ENCODE data around the gene TNS1. TPM values are rescaled to one million over a fixed set of nuclear protein-coding genes. Genes with fewer than 3 reads are reported as not detected.

TNS1 gene
- total RNA-seq, 1 experiment from 2014 or later, result 3.4 TPM

DNA sequence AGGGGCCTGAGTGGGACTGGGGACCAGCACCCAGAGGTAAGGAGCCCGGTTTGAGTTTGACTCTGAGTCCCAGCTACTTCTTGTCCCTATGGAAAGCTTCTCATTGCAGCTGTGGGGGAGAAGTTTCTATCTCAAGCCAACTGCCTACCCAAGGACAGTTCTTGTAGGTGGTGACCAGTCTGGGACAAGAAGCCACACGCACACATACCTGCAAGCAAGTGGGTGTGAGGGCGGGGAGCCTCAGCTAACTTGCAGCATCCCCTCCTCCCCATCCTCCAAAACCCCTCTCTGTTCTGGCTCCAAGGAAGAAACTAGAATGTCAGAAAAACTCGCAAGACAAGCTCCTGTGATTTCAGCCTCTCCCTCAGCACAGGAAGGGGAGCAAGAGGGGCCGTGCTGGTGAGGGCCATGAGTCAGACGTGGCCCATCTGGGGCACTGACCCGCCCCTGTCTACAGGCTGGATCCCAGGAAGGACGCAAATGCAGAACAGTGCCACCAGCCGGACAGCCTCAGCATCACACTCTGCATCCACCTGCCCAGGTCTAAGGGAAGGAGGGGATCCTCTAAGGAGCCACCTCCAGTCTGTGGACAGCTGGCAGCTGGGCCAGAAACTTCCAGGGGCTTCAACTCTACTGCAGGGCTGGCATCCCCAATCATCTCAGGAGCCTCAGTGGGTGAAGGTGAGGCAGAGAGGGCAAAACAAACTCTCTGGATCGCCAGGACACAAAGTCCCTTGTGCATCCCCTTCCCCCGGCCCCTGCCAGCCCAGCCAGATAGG lies 103.4 kb downstream of the TNS1 start:
- WGBS (ENCODE audit: extremely low coverage, insufficient read length, low lambda C conversion rate), result no CpG with 5 or more reads among the region's 11 CpGs
- Histone ChIP-seq H2AFZ (ENCODE audit: low read length) (no peak overlapping the region), H3K56ac (ENCODE audit: insufficient read length, low read depth, low read length) (no peak overlapping the region), H4K5ac (ENCODE audit: insufficient read length, low read depth, low read length) (no peak overlapping the region), H4K20me1 (ENCODE audit: control insufficient read depth, insufficient read depth, insufficient read length) (no peaks in the 10 kb centered on the region), H3K4ac (ENCODE audit: low read depth, low read length) (no peak overlapping the region), H3K27me3 (ENCODE audit: insufficient read depth, low read length) (no peaks in the 10 kb centered on the region), H3K14ac (ENCODE audit: insufficient read depth, low read length) (no peak overlapping the region), H3T11ph (ENCODE audit: low read length) (no peak overlapping the region), H2BK15ac (ENCODE audit: low read depth, low read length) (no peak overlapping the region), H2AK5ac (ENCODE audit: insufficient read length, low read length) (no peak overlapping the region), H2BK120ac (ENCODE audit: low read depth, low read length, poor library complexity, severe bottlenecking) (no peak overlapping the region), H4K8ac (replicated peaks; ENCODE audit: insufficient read length, low read depth, low read length) (no peak overlapping the region), H3K18ac (ENCODE audit: insufficient read length, low read depth, low read length) (no peak overlapping the region), H3K23me2 (ENCODE audit: insufficient read length, low read depth, low read length, poor library complexity, severe bottlenecking) (no peaks in the 10 kb centered on the region), H2BK20ac (ENCODE audit: low read depth, low read length, poor library complexity, severe bottlenecking) (no peak overlapping the region), H3K4me1 (ENCODE audit: insufficient read depth, low read length) (no peaks in the 10 kb centered on the region), H3K23ac (ENCODE audit: insufficient read length, low read depth, low read length) (no peak overlapping the region), H3K79me1 (ENCODE audit: insufficient read depth, low read depth, low read length, poor library complexity, severe bottlenecking) (no peaks in the 10 kb centered on the region), H2BK12ac (ENCODE audit: insufficient read length, low read depth, low read length) (no peak overlapping the region), H3K4me2 (ENCODE audit: insufficient read depth, insufficient read length, low read length) (no peak overlapping the region), H2BK5ac (ENCODE audit: insufficient read length, low read length) (no peak overlapping the region), H3K27ac (ENCODE audit: insufficient read length, low read depth, low read length) (no peak overlapping the region), H3K9ac (ENCODE audit: extremely low read depth, insufficient read length, low read length) (no peak overlapping the region), H3K9me3 (ENCODE audit: control insufficient read depth, low read depth, low read length) (no peaks in the 10 kb centered on the region), H3K79me2 (ENCODE audit: insufficient read depth, low read length) (no peaks in the 10 kb centered on the region), H4K91ac (ENCODE audit: insufficient read length, low read depth, low read length) (no peak overlapping the region)
- H3K4me1 Mint-ChIP-seq, result peaks cover 12 to 32% of the 10 kb centered on the region in 2 experiments
- no peaks in the 10 kb centered on the region for H3K9me3 Mint-ChIP-seq
- TF ChIP-seq, protein P1, sequence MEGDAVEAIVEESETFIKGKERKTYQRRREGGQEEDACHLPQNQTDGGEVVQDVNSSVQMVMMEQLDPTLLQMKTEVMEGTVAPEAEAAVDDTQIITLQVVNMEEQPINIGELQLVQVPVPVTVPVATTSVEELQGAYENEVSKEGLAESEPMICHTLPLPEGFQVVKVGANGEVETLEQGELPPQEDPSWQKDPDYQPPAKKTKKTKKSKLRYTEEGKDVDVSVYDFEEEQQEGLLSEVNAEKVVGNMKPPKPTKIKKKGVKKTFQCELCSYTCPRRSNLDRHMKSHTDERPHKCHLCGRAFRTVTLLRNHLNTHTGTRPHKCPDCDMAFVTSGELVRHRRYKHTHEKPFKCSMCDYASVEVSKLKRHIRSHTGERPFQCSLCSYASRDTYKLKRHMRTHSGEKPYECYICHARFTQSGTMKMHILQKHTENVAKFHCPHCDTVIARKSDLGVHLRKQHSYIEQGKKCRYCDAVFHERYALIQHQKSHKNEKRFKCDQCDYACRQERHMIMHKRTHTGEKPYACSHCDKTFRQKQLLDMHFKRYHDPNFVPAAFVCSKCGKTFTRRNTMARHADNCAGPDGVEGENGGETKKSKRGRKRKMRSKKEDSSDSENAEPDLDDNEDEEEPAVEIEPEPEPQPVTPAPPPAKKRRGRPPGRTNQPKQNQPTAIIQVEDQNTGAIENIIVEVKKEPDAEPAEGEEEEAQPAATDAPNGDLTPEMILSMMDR (conservative IDR thresholded peaks at IDR 0.05), result peak; percentile 85
- no peaks in the 10 kb centered on the region; a peak in 1 of 7 replicates for H3K36me3 Mint-ChIP-seq (ENCODE audit: insufficient read depth in 1 of 3, low read depth in 3 of 3)
- peak; percentile 93 for DNase-seq
- no peak overlapping the region for H3K4me3 Mint-ChIP-seq
- no peaks in the 10 kb centered on the region for H3K27me3 Mint-ChIP-seq (ENCODE audit: low read depth)
- H3K27ac Mint-ChIP-seq, result peak overlapping the region in 1 of 3 experiments; percentile 94; a peak in 2 of 7 replicates
